ENCODE results near the gene HERPUD1. TPM values are rescaled to one million over a fixed set of nuclear protein-coding genes. Genes with fewer than 3 reads are reported as not detected.

The HERPUD1 gene
- total and polyA plus RNA-seq, 4 donors = 77.2 to 245 (median 132) TPM

GRCh38 chr16:56950881-56951771 is 19.2 kb downstream of the HERPUD1 start:
- Histone ChIP-seq H3K27ac (ENCODE audit: low read depth, low read length) (no peak overlapping the region), H3K4me3 (ENCODE audit: low read depth, low read length) (no peak overlapping the region), H3K27me3 (ENCODE audit: control insufficient read depth, insufficient read depth, low read length) (no peaks in the 10 kb centered on the region), H3K9me3 (ENCODE audit: control insufficient read depth, insufficient read depth, low read length) (no peaks in the 10 kb centered on the region), H3K36me3 (ENCODE audit: control insufficient read depth, insufficient read depth, low read length) (peaks cover 1% of the 10 kb centered on the region), H3K4me1 (ENCODE audit: control insufficient read depth, insufficient read depth, low read length) (peaks cover 3% of the 10 kb centered on the region)
- no peak for DNase-seq (ENCODE audit: low read depth in 4 of 6, low spot score in 6 of 6)
- WGBS (ENCODE audit: insufficient coverage) = 66% methylated on average over 13 of the region's 15 CpGs

GRCh38 chr16:56953006-56953405 is 21.1 kb downstream of the HERPUD1 start:
- H3K27me3 ChIP-seq (ENCODE audit: control insufficient read depth, insufficient read depth, low read length) = no peaks in the 10 kb centered on the region
- H3K4me1 ChIP-seq (ENCODE audit: control insufficient read depth, insufficient read depth, low read length) = peaks cover 3% of the 10 kb centered on the region
- H3K4me3 ChIP-seq (ENCODE audit: low read depth, low read length) = no peak overlapping the region
- no peaks in the 10 kb centered on the region for H3K9me3 ChIP-seq (ENCODE audit: control insufficient read depth, insufficient read depth, low read length)
- H3K36me3 ChIP-seq (ENCODE audit: control insufficient read depth, insufficient read depth, low read length) = no peaks in the 10 kb centered on the region
- WGBS (ENCODE audit: insufficient coverage) = 82% methylated on average over 6 of the region's 6 CpGs
- H3K27ac ChIP-seq (ENCODE audit: low read depth, low read length) = no peak overlapping the region
- DNase-seq (ENCODE audit: low read depth in 4 of 6, low spot score in 6 of 6) = no peak

- H3K27ac ChIP-seq (ENCODE audit: low read depth, low read length) = no peak overlapping the region
- H3K36me3 ChIP-seq (ENCODE audit: control insufficient read depth, insufficient read depth, low read length) = no peaks in the 10 kb centered on the region
- H3K9me3 ChIP-seq (ENCODE audit: control insufficient read depth, insufficient read depth, low read length) = no peaks in the 10 kb centered on the region
- peaks cover 13% of the 10 kb centered on the region for H3K4me1 ChIP-seq (ENCODE audit: control insufficient read depth, insufficient read depth, low read length)
- H3K4me3 ChIP-seq (ENCODE audit: low read depth, low read length) = no peak overlapping the region
- 87% methylated on average over 3 of the region's 4 CpGs for WGBS (ENCODE audit: insufficient coverage)
- H3K27me3 ChIP-seq (ENCODE audit: control insufficient read depth, insufficient read depth, low read length) = no peaks in the 10 kb centered on the region
- no peak for DNase-seq (ENCODE audit: low read depth in 4 of 6, low spot score in 6 of 6)
Measured at GRCh38 chr16:56956076-56956475, 24.1 kb downstream of the HERPUD1 start.

GRCh38 chr16:56956756-56957155 is 24.8 kb downstream of the HERPUD1 start:
- DNase-seq (ENCODE audit: low read depth in 4 of 6, low spot score in 6 of 6) = no peak
- no peak overlapping the region for H3K27ac ChIP-seq (ENCODE audit: low read depth, low read length)
- no peaks in the 10 kb centered on the region for H3K36me3 ChIP-seq (ENCODE audit: control insufficient read depth, insufficient read depth, low read length)
- WGBS (ENCODE audit: insufficient coverage) = 91% methylated on average over 2 of the region's 4 CpGs
- H3K27me3 ChIP-seq (ENCODE audit: control insufficient read depth, insufficient read depth, low read length) = no peaks in the 10 kb centered on the region
- peaks cover 18% of the 10 kb centered on the region for H3K4me1 ChIP-seq (ENCODE audit: control insufficient read depth, insufficient read depth, low read length)
- no peaks in the 10 kb centered on the region for H3K9me3 ChIP-seq (ENCODE audit: control insufficient read depth, insufficient read depth, low read length)
- no peak overlapping the region for H3K4me3 ChIP-seq (ENCODE audit: low read depth, low read length)

- no peaks in the 10 kb centered on the region for H3K36me3 ChIP-seq (ENCODE audit: control insufficient read depth, insufficient read depth, low read length)
- H3K27me3 ChIP-seq (ENCODE audit: control insufficient read depth, insufficient read depth, low read length) = no peaks in the 10 kb centered on the region
- H3K27ac ChIP-seq (ENCODE audit: low read depth, low read length) = no peak overlapping the region
- peaks cover 25% of the 10 kb centered on the region for H3K4me1 ChIP-seq (ENCODE audit: control insufficient read depth, insufficient read depth, low read length)
- DNase-seq (ENCODE audit: low read depth in 4 of 6, low spot score in 6 of 6) = no peak
- 81% methylated on average over 11 of the region's 13 CpGs for WGBS (ENCODE audit: insufficient coverage)
- H3K4me3 ChIP-seq (ENCODE audit: low read depth, low read length) = no peak overlapping the region
- no peaks in the 10 kb centered on the region for H3K9me3 ChIP-seq (ENCODE audit: control insufficient read depth, insufficient read depth, low read length)
Measured at GRCh38 chr16:56960681-56961281, 28.8 kb downstream of the HERPUD1 start.

GRCh38 chr16:56961386-56961785 is 29.4 kb downstream of the HERPUD1 start:
- H3K4me3 ChIP-seq (ENCODE audit: low read depth, low read length) = no peak overlapping the region
- H3K27ac ChIP-seq (ENCODE audit: low read depth, low read length) = no peak overlapping the region
- no peaks in the 10 kb centered on the region for H3K27me3 ChIP-seq (ENCODE audit: control insufficient read depth, insufficient read depth, low read length)
- no peak for DNase-seq (ENCODE audit: low read depth in 4 of 6, low spot score in 6 of 6)
- peaks cover 28% of the 10 kb centered on the region for H3K4me1 ChIP-seq (ENCODE audit: control insufficient read depth, insufficient read depth, low read length)
- no peaks in the 10 kb centered on the region for H3K9me3 ChIP-seq (ENCODE audit: control insufficient read depth, insufficient read depth, low read length)
- no peaks in the 10 kb centered on the region for H3K36me3 ChIP-seq (ENCODE audit: control insufficient read depth, insufficient read depth, low read length)
- WGBS (ENCODE audit: insufficient coverage) = 60% methylated on average over 2 of the region's 3 CpGs

- 59% methylated on average over 11 of the region's 12 CpGs for WGBS (ENCODE audit: insufficient coverage)
- no peaks in the 10 kb centered on the region for H3K36me3 ChIP-seq (ENCODE audit: control insufficient read depth, insufficient read depth, low read length)
- H3K27me3 ChIP-seq (ENCODE audit: control insufficient read depth, insufficient read depth, low read length) = no peaks in the 10 kb centered on the region
- H3K4me3 ChIP-seq (ENCODE audit: low read depth, low read length) = no peak within 1 kb of the TSS
- peaks cover 28% of the 10 kb centered on the region for H3K4me1 ChIP-seq (ENCODE audit: control insufficient read depth, insufficient read depth, low read length)
- no peaks in the 10 kb centered on the region for H3K9me3 ChIP-seq (ENCODE audit: control insufficient read depth, insufficient read depth, low read length)
- no peak for DNase-seq (ENCODE audit: low read depth in 4 of 6, low spot score in 6 of 6)
- peak within 1 kb of the TSS; percentile 33 for H3K27ac ChIP-seq (ENCODE audit: low read depth, low read length)
Measured at GRCh38 chr16:56961851-56962281, 29.9 kb downstream of the HERPUD1 start, which contains the start of gene CETP. TSS of gene CETP (plus strand) at chr16:56961950. CDS start at chr16:56961980, 30 bp downstream.

GRCh38 chr16:56964243-56965148 is 32.6 kb downstream of the HERPUD1 start:
- Histone ChIP-seq H3K27ac (ENCODE audit: low read depth, low read length) (no peak overlapping the region), H3K4me1 (ENCODE audit: control insufficient read depth, insufficient read depth, low read length) (peaks cover 26% of the 10 kb centered on the region), H3K27me3 (ENCODE audit: control insufficient read depth, insufficient read depth, low read length) (no peaks in the 10 kb centered on the region), H3K4me3 (ENCODE audit: low read depth, low read length) (no peak overlapping the region), H3K36me3 (ENCODE audit: control insufficient read depth, insufficient read depth, low read length) (no peaks in the 10 kb centered on the region), H3K9me3 (ENCODE audit: control insufficient read depth, insufficient read depth, low read length) (no peaks in the 10 kb centered on the region)
- WGBS (ENCODE audit: insufficient coverage) = 45% methylated on average over 29 of the region's 30 CpGs
- DNase-seq (ENCODE audit: low read depth in 4 of 6, low spot score in 6 of 6) = peak in 3 of 6 donors; percentile 11 to 67 (median 51)
